Measurements from ENCODE around the gene GPR35.

- TF ChIP-seq, protein P1, sequence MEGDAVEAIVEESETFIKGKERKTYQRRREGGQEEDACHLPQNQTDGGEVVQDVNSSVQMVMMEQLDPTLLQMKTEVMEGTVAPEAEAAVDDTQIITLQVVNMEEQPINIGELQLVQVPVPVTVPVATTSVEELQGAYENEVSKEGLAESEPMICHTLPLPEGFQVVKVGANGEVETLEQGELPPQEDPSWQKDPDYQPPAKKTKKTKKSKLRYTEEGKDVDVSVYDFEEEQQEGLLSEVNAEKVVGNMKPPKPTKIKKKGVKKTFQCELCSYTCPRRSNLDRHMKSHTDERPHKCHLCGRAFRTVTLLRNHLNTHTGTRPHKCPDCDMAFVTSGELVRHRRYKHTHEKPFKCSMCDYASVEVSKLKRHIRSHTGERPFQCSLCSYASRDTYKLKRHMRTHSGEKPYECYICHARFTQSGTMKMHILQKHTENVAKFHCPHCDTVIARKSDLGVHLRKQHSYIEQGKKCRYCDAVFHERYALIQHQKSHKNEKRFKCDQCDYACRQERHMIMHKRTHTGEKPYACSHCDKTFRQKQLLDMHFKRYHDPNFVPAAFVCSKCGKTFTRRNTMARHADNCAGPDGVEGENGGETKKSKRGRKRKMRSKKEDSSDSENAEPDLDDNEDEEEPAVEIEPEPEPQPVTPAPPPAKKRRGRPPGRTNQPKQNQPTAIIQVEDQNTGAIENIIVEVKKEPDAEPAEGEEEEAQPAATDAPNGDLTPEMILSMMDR (IDR thresholded peaks at IDR 0.05; ENCODE audit: low read depth, low read length, poor library complexity, severe bottlenecking), result no peak
- no peak for TF ChIP-seq EZH2phosphoT487 (IDR thresholded peaks at IDR 0.05; ENCODE audit: borderline replicate concordance, low read length)
Measured at GRCh38 chr2:240643093-240643810, 18.0 kb downstream of the GPR35 start.

All from DOHH2 (cell line).